Transverse colon (tissue), 4 donors: ENCODE results near the gene RPTOR. TPM values are rescaled to one million over a fixed set of nuclear protein-coding genes. Genes with fewer than 3 reads are reported as not detected.

Source experiments
- DNase-seq: peaks from one replicate; pipeline ENCODE4 v3.0.0-alpha.2; 2019
- H3K27ac ChIP-seq, 4 donors: fragments of 200-600 bp; sonication (generic); 2 replicates each; pipeline ENCODE4 v1.5.1; 2016 to 2018; ENCODE audit warnings: inconsistent platforms in 4 of 4
- H3K27me3 ChIP-seq: fragments of 200-600 bp; sonication (generic); 2 replicates; pipeline ENCODE4 v1.5.1; 2017; ENCODE audit warnings: inconsistent platforms
- H3K36me3 ChIP-seq, 4 donors: fragments of 200-600 bp; sonication (generic); 2 replicates each; pipeline ENCODE4 v1.5.1; 2017 to 2019; ENCODE audit warnings: inconsistent platforms in 4 of 4
- H3K4me1 ChIP-seq, 4 donors: fragments of 200-600 bp; sonication (generic); 2 replicates each; pipeline ENCODE4 v1.5.1; 2017 to 2020; ENCODE audit warnings: inconsistent platforms in 4 of 4
- H3K4me3 ChIP-seq, 4 donors: fragments of 200-600 bp; sonication (generic); 1 replicate in 1 of 4; 2 replicates in 3 of 4; pipeline versions ENCODE4 v1.5.1 to v1.6.1; 2017 to 2019; ENCODE audit warnings: inconsistent platforms in 4 of 4
- H3K9me3 ChIP-seq, 2 donors: fragments of 200-600 bp; sonication (generic); 2 replicates each; pipeline ENCODE4 v1.5.1; 2017 to 2019; ENCODE audit warnings: inconsistent platforms in 2 of 2
- CTCF ChIP-seq, 5 experiments: fragments of 200-600 bp in 3 of 5; fragments of 450-650 bp in 2 of 5; sonication (generic) in 3 of 5; IDR thresholded peaks; 1 replicate in 2 of 5; 2 replicates in 3 of 5; pipeline ENCODE4 v1.5.1; 2016 to 2017; ENCODE audit warnings: antibody characterized with exemption in 5 of 5, inconsistent platforms in 3 of 5, mild to moderate bottlenecking in 2 of 5, moderate library complexity in 1 of 5
- EP300 ChIP-seq: sonication (generic); formaldehyde crosslinking; IDR thresholded peaks from one replicate; pipeline ENCODE4 v1.6.1; 2017; ENCODE audit warnings: antibody characterized with exemption, low read depth
- POLR2A ChIP-seq: fragments of 450-650 bp; IDR thresholded peaks from one replicate; pipeline ENCODE4 v1.6.1; 2016; ENCODE audit warnings: antibody characterized with exemption, mild to moderate bottlenecking, moderate library complexity
- POLR2AphosphoS5 ChIP-seq, 3 donors: sonication (generic); formaldehyde crosslinking; IDR thresholded peaks; one replicate each; pipeline ENCODE4 v1.6.1; 2016; ENCODE audit warnings: antibody characterized with exemption in 3 of 3
- WGBS, 2 donors: methylation state at CpG; one replicate each; pipeline ENCODE4 v1.1.5; 2018; ENCODE audit warnings: low coverage in 1 of 2; 5-methylcytosine and 5-hydroxymethylcytosine counted together
- in situ Hi-C, 4 donors: fragments of 200-750 bp; cut with MboI; loops; one replicate each; pipeline versions ENCODE4 v1.15.0 to v1.15.1; 2017; ENCODE audit warnings: low sequenced_read_pairs in 3 of 4, low pct_ligation_motif_present in 1 of 4, low pct_unique_long_range_greater_than_20kb in 1 of 4
- intact Hi-C: fragments of 100-400 bp; cut with DNase I; formaldehyde crosslinking; loops from one replicate; pipeline ENCODE4 v1.15.1; 2023; ENCODE audit warnings: low total_unique reads
- total RNA-seq, 4 donors: library from RNA; depleted of rRNA; stranded (reverse); fragments of >200 nt; gene quantifications; one replicate each; pipeline ENCODE4 v1.1.0, GENCODE V29; 2016

The RPTOR gene
- total RNA-seq, 4 donors from 2014 or later = 28.9 to 79.3 (median 48.0) TPM

DNA sequence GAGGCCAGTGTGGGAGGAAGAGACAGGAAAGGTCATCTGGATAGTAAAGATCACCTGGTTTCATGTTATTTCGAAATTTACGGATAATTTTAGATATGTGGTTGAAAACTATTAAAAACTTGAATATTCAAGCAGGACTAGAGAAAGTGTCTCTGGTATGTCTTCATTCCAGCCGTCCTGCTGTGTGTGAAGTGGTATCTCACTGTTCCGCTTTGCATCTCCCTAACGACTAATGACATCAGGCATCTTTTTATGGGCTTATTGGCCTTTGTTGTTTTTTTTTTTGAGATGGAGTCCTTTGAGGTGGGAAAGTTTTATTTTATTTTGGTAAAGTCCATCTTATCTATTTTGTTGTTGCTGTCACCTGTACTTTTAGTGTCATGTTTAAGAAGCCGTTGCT lies 232.6 kb downstream of the RPTOR start:
- Histone ChIP-seq H3K36me3 (no peaks in the 10 kb centered on the region), H3K27ac (no peak overlapping the region), H3K4me3 (no peak overlapping the region), H3K27me3 (no peaks in the 10 kb centered on the region), H3K4me1 (peaks cover 3 to 50% (median 9%) of the 10 kb centered on the region in 4 donors), H3K9me3 (no peaks in the 10 kb centered on the region)
- in situ Hi-C loops = no loop called here
- 96 to 97% methylated on average over 6 of the region's 6 CpGs for WGBS, 2 donors
- TF ChIP-seq EP300 (no peak), POLR2A (no peak), CTCF (IDR thresholded peaks at IDR 0.05) (no peak), POLR2AphosphoS5 (IDR thresholded peaks at IDR 0.05) (no peak)
- intact Hi-C loops = no loop called here
- no peak for DNase-seq

GRCh38 chr17:80778716-80779115 lies 234.1 kb downstream of the RPTOR start:
- no peaks in the 10 kb centered on the region for H3K27me3 ChIP-seq
- TF ChIP-seq CTCF (IDR thresholded peaks at IDR 0.05) (no peak), POLR2A (no peak), EP300 (no peak), POLR2AphosphoS5 (IDR thresholded peaks at IDR 0.05) (no peak)
- H3K4me3 ChIP-seq = no peak overlapping the region
- no peak overlapping the region for H3K27ac ChIP-seq
- H3K4me1 ChIP-seq = peaks cover 3 to 51% (median 7%) of the 10 kb centered on the region in 4 donors
- no peaks in the 10 kb centered on the region for H3K9me3 ChIP-seq
- in situ Hi-C loops = no loop called here
- H3K36me3 ChIP-seq = no peaks in the 10 kb centered on the region
- WGBS, 2 donors = 92 to 97% methylated on average over 11 to 13 of the region's 13 CpGs
- intact Hi-C loops = no loop called here
- no peak for DNase-seq

DNA sequence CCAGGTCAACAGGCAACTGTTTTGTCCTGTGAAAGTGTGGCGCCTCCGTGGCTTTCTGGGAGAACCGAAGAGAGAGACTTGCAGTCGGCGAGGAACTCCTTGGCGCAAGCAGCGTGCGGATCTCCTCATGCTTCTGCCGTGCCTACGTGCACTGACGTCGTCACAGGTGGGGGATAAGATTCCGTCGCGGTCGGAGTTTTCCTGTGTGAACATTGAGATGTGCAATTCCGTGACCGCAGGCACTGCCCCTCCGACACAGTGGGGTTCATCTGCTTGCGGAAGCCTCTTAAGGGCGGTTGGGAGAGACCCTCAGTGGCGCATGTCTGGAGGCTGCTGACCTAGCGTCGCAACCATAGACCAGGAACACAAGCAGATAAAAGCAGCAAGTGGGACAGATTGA lies 234.7 kb downstream of the RPTOR start:
- Histone ChIP-seq H3K27me3 (no peaks in the 10 kb centered on the region), H3K4me3 (no peak overlapping the region), H3K36me3 (no peaks in the 10 kb centered on the region), H3K27ac (peak overlapping the region in 1 of 4 donors; percentile 25), H3K9me3 (no peaks in the 10 kb centered on the region), H3K4me1 (peaks cover 3 to 48% (median 5%) of the 10 kb centered on the region in 4 donors)
- intact Hi-C loops (no loop called here), in situ Hi-C loops (no loop called here)
- WGBS, 2 donors = 95 to 96% methylated on average over 12 to 24 of the region's 24 CpGs
- TF ChIP-seq CTCF (IDR thresholded peaks at IDR 0.05) = no peak
- no peak for TF ChIP-seq EP300
- TF ChIP-seq POLR2A = no peak
- no peak for TF ChIP-seq POLR2AphosphoS5 (IDR thresholded peaks at IDR 0.05)
- DNase-seq = no peak

GRCh38 chr17:80779961-80780380 lies 235.3 kb downstream of the RPTOR start:
- Histone ChIP-seq H3K36me3 (no peaks in the 10 kb centered on the region), H3K27ac (peak overlapping the region; percentile 4 to 46 (median 16)), H3K4me1 (peaks cover under 1 to 43% (median 4%) of the 10 kb centered on the region in 4 donors), H3K27me3 (no peaks in the 10 kb centered on the region), H3K9me3 (no peaks in the 10 kb centered on the region), H3K4me3 (no peak overlapping the region)
- DNase-seq = no peak
- TF ChIP-seq EP300 = no peak
- no peak for TF ChIP-seq CTCF (IDR thresholded peaks at IDR 0.05)
- no peak for TF ChIP-seq POLR2A
- peak; percentile 27 to 79 (median 71) for TF ChIP-seq POLR2AphosphoS5 (IDR thresholded peaks at IDR 0.05)
- in situ Hi-C loops = no loop called here
- intact Hi-C loops = no loop called here
- WGBS, 2 donors = 40 to 72% methylated on average over 3 to 16 of the region's 16 CpGs
